IMR-90 (cell line): ENCODE data around the gene TNFRSF13B. TPM values are rescaled to one million over a fixed set of nuclear protein-coding genes. Genes with fewer than 3 reads are reported as not detected.

Experiments
- ATAC-seq: fragments of 200-7000 bp; cut with Tn5 transposase; 2 replicates; pipeline ENCODE4 v1.9.1; 2020; ENCODE audit warnings: low read depth, mild to moderate bottlenecking, moderate library complexity
- BruUV-seq: library from RNA; stranded (reverse); fragments of 400-500 nt; replicated peaks from 2 replicates; lab custom pipeline; 2021; lab: Mats Ljungman, UMichigan
- CTCF ChIA-PET: fragments of 300-600 bp; formaldehyde crosslinking; extraction: SDS; loops from one replicate; lab custom pipeline; 2021; ENCODE audit warnings: antibody characterized with exemption; lab: Yijun Ruan, JAX
- POLR2A ChIA-PET: fragments of 300-600 bp; sonication (Branson Sonifier 250); formaldehyde crosslinking; loops from one replicate; lab custom pipeline; 2022; ENCODE audit warnings: antibody characterized with exemption; ENCODE audit not compliant: unreplicated experiment; lab: Charles Lee
- DNase-seq: peaks from one replicate; pipeline ENCODE4 v3.0.0; 2013
- H2AFZ ChIP-seq: replicated peaks from 2 replicates; pipeline ENCODE3; 2013; ENCODE audit warnings: low read length, mild to moderate bottlenecking; ENCODE audit not compliant: poor library complexity
- H2AK5ac ChIP-seq: 2 replicates; pipeline ENCODE4 v1.6.1; 2013; ENCODE audit warnings: low read depth, low read length, inconsistent platforms
- H2AK9ac ChIP-seq: replicated peaks from 2 replicates; pipeline ENCODE3; 2013; ENCODE audit warnings: mild to moderate bottlenecking, low read depth, low read length, moderate library complexity; ENCODE audit not compliant: poor library complexity
- H2BK120ac ChIP-seq: 2 replicates; pipeline ENCODE4 v1.6.1; 2013; ENCODE audit warnings: low read depth, low read length, inconsistent platforms
- H2BK15ac ChIP-seq: 3 replicates; pipeline ENCODE4 v1.6.1; 2013; ENCODE audit warnings: low read depth, low read length, inconsistent platforms
- H2BK20ac ChIP-seq: 2 replicates; pipeline ENCODE4 v1.6.1; 2013; ENCODE audit warnings: low read depth, mild to moderate bottlenecking, inconsistent platforms, low read length, moderate library complexity
- H2BK5ac ChIP-seq: 2 replicates; pipeline ENCODE4 v1.6.1; 2013; ENCODE audit warnings: mild to moderate bottlenecking, low read depth, low read length, inconsistent platforms; ENCODE audit not compliant: poor library complexity, severe bottlenecking
- H3K14ac ChIP-seq: replicated peaks from 2 replicates; pipeline ENCODE4 v1.6.1; 2013; ENCODE audit warnings: low read depth, low read length, inconsistent platforms
- H3K18ac ChIP-seq: 2 replicates; pipeline ENCODE4 v1.6.1; 2013; ENCODE audit warnings: low read depth, low read length, control low read depth
- H3K23ac ChIP-seq: 2 replicates; pipeline ENCODE4 v1.6.1; 2013; ENCODE audit warnings: low read depth, low read length, inconsistent platforms
- H3K27ac ChIP-seq: 2 replicates; pipeline ENCODE4 v1.5.1; 2013; ENCODE audit warnings: mild to moderate bottlenecking, control low read depth, low read length; ENCODE audit not compliant: insufficient read depth
- H3K27me3 ChIP-seq: 2 replicates; pipeline ENCODE4 v1.6.1; 2013; ENCODE audit warnings: low read length; ENCODE audit not compliant: control insufficient read depth, insufficient read depth
- H3K36me3 ChIP-seq: 2 replicates; pipeline ENCODE4 v1.6.1; 2013; ENCODE audit warnings: low read length, mixed read lengths; ENCODE audit not compliant: control insufficient read depth, insufficient read depth
- H3K4ac ChIP-seq: 2 replicates; pipeline ENCODE4 v1.6.1; 2013; ENCODE audit warnings: low read depth, low read length, inconsistent platforms
- H3K4me1 ChIP-seq: 2 replicates; pipeline ENCODE4 v1.6.1; 2013; ENCODE audit warnings: low read length, mixed read lengths; ENCODE audit not compliant: control insufficient read depth, insufficient read depth
- H3K4me2 ChIP-seq: 2 replicates; pipeline ENCODE4 v1.6.1; 2013; ENCODE audit warnings: low read depth, mild to moderate bottlenecking, control low read depth, low read length, moderate library complexity
- H3K4me3 ChIP-seq: 2 replicates; pipeline ENCODE4 v1.5.1; 2013; ENCODE audit warnings: low read depth, mild to moderate bottlenecking, control low read depth, low read length, moderate library complexity; ENCODE audit not compliant: insufficient read depth
- H3K56ac ChIP-seq: 2 replicates; pipeline ENCODE4 v1.6.1; 2013; ENCODE audit warnings: low read length, inconsistent platforms; ENCODE audit not compliant: insufficient read depth; ENCODE audit errors: extremely low read depth
- H3K79me1 ChIP-seq, 2 experiments: 2 replicates each; pipeline ENCODE4 v1.6.1; 2013; ENCODE audit warnings: low read length in 2 of 2, inconsistent platforms in 1 of 2, low read depth in 1 of 2
- H3K9ac ChIP-seq: 2 replicates; pipeline ENCODE4 v1.6.1; 2013; ENCODE audit warnings: low read depth, low read length, control low read depth
- H3K9me1 ChIP-seq: 2 replicates; pipeline ENCODE4 v1.6.1; 2013; ENCODE audit warnings: low read length, inconsistent platforms; ENCODE audit not compliant: insufficient read depth
- H3K9me3 ChIP-seq: 2 replicates; pipeline ENCODE4 v1.6.1; 2013; ENCODE audit warnings: low read length; ENCODE audit not compliant: control insufficient read depth, insufficient read depth
- H4K20me1 ChIP-seq: 2 replicates; pipeline ENCODE4 v1.6.1; 2013; ENCODE audit warnings: low read length, inconsistent platforms; ENCODE audit not compliant: insufficient read depth
- H4K5ac ChIP-seq: 2 replicates; pipeline ENCODE4 v1.6.1; 2013; ENCODE audit warnings: mild to moderate bottlenecking, low read depth, low read length, control low read depth
- H4K8ac ChIP-seq, 2 experiments: 2 replicates each; pipeline ENCODE4 v1.6.1; 2013; ENCODE audit warnings: low read depth in 2 of 2, low read length in 2 of 2, control low read depth in 1 of 2, inconsistent platforms in 1 of 2
- H4K91ac ChIP-seq: 2 replicates; pipeline ENCODE4 v1.6.1; 2013; ENCODE audit warnings: low read depth, low read length, inconsistent platforms; ENCODE audit not compliant: insufficient read depth
- BHLHE40 ChIP-seq: fragments of 150-350 bp; IDR thresholded peaks from 2 replicates; pipeline ENCODE4 v1.6.1; 2016; ENCODE audit warnings: mild to moderate bottlenecking, low read depth, low read length
- CEBPB ChIP-seq: IDR thresholded peaks from 2 replicates; pipeline ENCODE4 v1.6.1; 2012; ENCODE audit warnings: low read depth, low read length, improper control_type of control experiment
- CHD1 ChIP-seq: IDR thresholded peaks from 2 replicates; pipeline ENCODE4 v1.6.1; 2012; ENCODE audit warnings: low read depth, low read length, improper control_type of control experiment
- FOS ChIP-seq: fragments of 150-350 bp; IDR thresholded peaks from 2 replicates; pipeline ENCODE4 v1.6.1; 2016; ENCODE audit warnings: low read depth, low read length
- MAFK ChIP-seq: IDR thresholded peaks from 2 replicates; pipeline ENCODE4 v1.6.1; 2012; ENCODE audit warnings: low read depth, low read length, improper control_type of control experiment
- MAZ ChIP-seq: IDR thresholded peaks from 2 replicates; pipeline ENCODE4 v1.6.1; 2012; ENCODE audit warnings: low read depth, mild to moderate bottlenecking, low read length, improper control_type of control experiment, moderate library complexity, borderline replicate concordance
- MXI1 ChIP-seq: IDR thresholded peaks from 2 replicates; pipeline ENCODE4 v1.6.1; 2012; ENCODE audit warnings: low read depth, mild to moderate bottlenecking, low read length, moderate library complexity, borderline replicate concordance
- NFE2L2 ChIP-seq: fragments of 150-350 bp; IDR thresholded peaks from 2 replicates; pipeline ENCODE4 v1.6.1; 2016; ENCODE audit warnings: low read depth, mild to moderate bottlenecking, low read length
- POLR2A ChIP-seq: IDR thresholded peaks from 2 replicates; pipeline ENCODE4 v1.6.1; 2012; ENCODE audit warnings: mild to moderate bottlenecking, low read depth, low read length
- RAD21 ChIP-seq: IDR thresholded peaks from 2 replicates; pipeline ENCODE4 v1.6.1; 2012; ENCODE audit warnings: low read length, improper control_type of control experiment
- RCOR1 ChIP-seq: IDR thresholded peaks from 2 replicates; pipeline ENCODE4 v1.6.1; 2012; ENCODE audit warnings: mild to moderate bottlenecking, low read length, improper control_type of control experiment; ENCODE audit not compliant: insufficient replicate concordance
- RFX5 ChIP-seq: IDR thresholded peaks from 2 replicates; pipeline ENCODE4 v1.8.0; 2012; ENCODE audit warnings: low read depth, mild to moderate bottlenecking, low read length, moderate library complexity
- SMC3 ChIP-seq: fragments of 150-350 bp; IDR thresholded peaks from 2 replicates; pipeline ENCODE4 v1.6.1; 2016; ENCODE audit warnings: low read depth, mild to moderate bottlenecking, antibody characterized with exemption, low read length, moderate library complexity
- WGBS, 2 experiments: methylation state at CpG; one replicate each; pipeline versions ENCODE4 v1.1.5 to v1.1.7; 2013; ENCODE audit warnings: missing lambda C conversion rate in 2 of 2; ENCODE audit not compliant: insufficient read length in 1 of 2; ENCODE audit errors: extremely low coverage in 2 of 2; 5-methylcytosine and 5-hydroxymethylcytosine counted together
- dilution Hi-C: fragments of 300-500 bp; cut with HindIII; formaldehyde crosslinking; loops from one replicate; pipeline ENCODE4 v1.14.3; 2018; ENCODE audit warnings: low sequenced_read_pairs; ENCODE audit not compliant: unreplicated experiment
- in situ Hi-C: fragments of 300-500 bp; cut with MboI; formaldehyde crosslinking; loops from 3 replicates; pipeline ENCODE4 v1.14.3; 2019; ENCODE audit warnings: low sequenced_read_pairs, inconsistent platforms, mixed read lengths
- intact Hi-C: fragments of 100-400 bp; cut with micrococcal nuclease; formaldehyde crosslinking; loops from 2 replicates; pipeline ENCODE4 v1.10.0; 2022
- polyA plus RNA-seq, 3 experiments: library from polyadenylated mRNA; depleted of rRNA; stranded (reverse); fragments of >200 nt; gene quantifications; 2 replicates each; pipeline ENCODE4 v1.2.3, GENCODE V29; 2012; ENCODE audit warnings: low replicate concordance in 1 of 3
- total RNA-seq: library from RNA; depleted of rRNA; stranded (reverse); fragments of >200 nt; gene quantifications from 2 replicates; pipeline ENCODE4 v1.2.3, GENCODE V29; 2012
- TF ChIP-seq, protein P1 (sequence below): fragments of 150-350 bp; IDR thresholded peaks from 2 replicates; pipeline ENCODE4 v1.6.1; 2016; ENCODE audit warnings: low read depth, mild to moderate bottlenecking, low read length, moderate library complexity, borderline replicate concordance
- TF ChIP-seq, protein P2 (sequence below): fragments of 150-350 bp; IDR thresholded peaks from 2 replicates; pipeline ENCODE4 v1.6.1; 2017; ENCODE audit warnings: mild to moderate bottlenecking, antibody characterized with exemption, low read length, low read depth
- TF ChIP-seq, protein P3 (sequence below): conservative IDR thresholded peaks from 2 replicates; pipeline ENCODE4 v1.5.1; 2012; ENCODE audit warnings: mild to moderate bottlenecking, low read depth, low read length, improper control_type of control experiment

The TNFRSF13B gene
- total and polyA plus RNA-seq, 2 of the 4 experiments (the other 2 are of a cell fraction): not detected

GRCh38 chr17:16962804-16963203, 9.1 kb downstream of the TNFRSF13B start:
- CTCF ChIA-PET: interaction anchor here (0.5 kb wide), 1 partner anchor 73 kb away, joined by 3 read pairs; no protein-coding TSS in a partner anchor
- Histone ChIP-seq H3K4me1 (no peaks in the 10 kb centered on the region), H3K4ac (no peak overlapping the region), H3K4me2 (no peak overlapping the region), H4K20me1 (no peaks in the 10 kb centered on the region), H3K79me1 (no peaks in the 10 kb centered on the region), H3K18ac (no peak overlapping the region), H2AFZ (no peak overlapping the region), H4K5ac (no peak overlapping the region), H3K4me3 (no peak overlapping the region), H3K27ac (no peak overlapping the region), H3K9ac (no peak overlapping the region), H3K23ac (no peak overlapping the region), H3K9me1 (no peaks in the 10 kb centered on the region), H3K56ac (no peak overlapping the region), H3K14ac (no peak overlapping the region), H2BK15ac (no peak overlapping the region), H2AK5ac (no peak overlapping the region), H2BK20ac (no peak overlapping the region), H3K36me3 (no peaks in the 10 kb centered on the region), H2BK5ac (no peak overlapping the region), H2BK120ac (no peak overlapping the region), H3K27me3 (peaks cover 12% of the 10 kb centered on the region), H2AK9ac (no peak overlapping the region), H4K91ac (no peak overlapping the region), H3K9me3 (peaks cover 2% of the 10 kb centered on the region; the same call in 1 of the 2 replicates), H4K8ac (no peak overlapping the region)
- 40% methylated on average over 2 of the region's 7 CpGs; no CpG with 5 or more reads in 1 of the 2 experiments for WGBS, 2 experiments
- POLR2A ChIA-PET: no interaction called here
- TF ChIP-seq BHLHE40: no peak
- no peak for TF ChIP-seq NFE2L2
- TF ChIP-seq, protein P1, sequence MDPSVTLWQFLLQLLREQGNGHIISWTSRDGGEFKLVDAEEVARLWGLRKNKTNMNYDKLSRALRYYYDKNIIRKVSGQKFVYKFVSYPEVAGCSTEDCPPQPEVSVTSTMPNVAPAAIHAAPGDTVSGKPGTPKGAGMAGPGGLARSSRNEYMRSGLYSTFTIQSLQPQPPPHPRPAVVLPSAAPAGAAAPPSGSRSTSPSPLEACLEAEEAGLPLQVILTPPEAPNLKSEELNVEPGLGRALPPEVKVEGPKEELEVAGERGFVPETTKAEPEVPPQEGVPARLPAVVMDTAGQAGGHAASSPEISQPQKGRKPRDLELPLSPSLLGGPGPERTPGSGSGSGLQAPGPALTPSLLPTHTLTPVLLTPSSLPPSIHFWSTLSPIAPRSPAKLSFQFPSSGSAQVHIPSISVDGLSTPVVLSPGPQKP: no peak
- TF ChIP-seq FOS: no peak
- TF ChIP-seq, protein P2, sequence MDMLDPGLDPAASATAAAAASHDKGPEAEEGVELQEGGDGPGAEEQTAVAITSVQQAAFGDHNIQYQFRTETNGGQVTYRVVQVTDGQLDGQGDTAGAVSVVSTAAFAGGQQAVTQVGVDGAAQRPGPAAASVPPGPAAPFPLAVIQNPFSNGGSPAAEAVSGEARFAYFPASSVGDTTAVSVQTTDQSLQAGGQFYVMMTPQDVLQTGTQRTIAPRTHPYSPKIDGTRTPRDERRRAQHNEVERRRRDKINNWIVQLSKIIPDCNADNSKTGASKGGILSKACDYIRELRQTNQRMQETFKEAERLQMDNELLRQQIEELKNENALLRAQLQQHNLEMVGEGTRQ: no peak
- no peak for TF ChIP-seq SMC3
- no peak for TF ChIP-seq CEBPB
- TF ChIP-seq, protein P3, sequence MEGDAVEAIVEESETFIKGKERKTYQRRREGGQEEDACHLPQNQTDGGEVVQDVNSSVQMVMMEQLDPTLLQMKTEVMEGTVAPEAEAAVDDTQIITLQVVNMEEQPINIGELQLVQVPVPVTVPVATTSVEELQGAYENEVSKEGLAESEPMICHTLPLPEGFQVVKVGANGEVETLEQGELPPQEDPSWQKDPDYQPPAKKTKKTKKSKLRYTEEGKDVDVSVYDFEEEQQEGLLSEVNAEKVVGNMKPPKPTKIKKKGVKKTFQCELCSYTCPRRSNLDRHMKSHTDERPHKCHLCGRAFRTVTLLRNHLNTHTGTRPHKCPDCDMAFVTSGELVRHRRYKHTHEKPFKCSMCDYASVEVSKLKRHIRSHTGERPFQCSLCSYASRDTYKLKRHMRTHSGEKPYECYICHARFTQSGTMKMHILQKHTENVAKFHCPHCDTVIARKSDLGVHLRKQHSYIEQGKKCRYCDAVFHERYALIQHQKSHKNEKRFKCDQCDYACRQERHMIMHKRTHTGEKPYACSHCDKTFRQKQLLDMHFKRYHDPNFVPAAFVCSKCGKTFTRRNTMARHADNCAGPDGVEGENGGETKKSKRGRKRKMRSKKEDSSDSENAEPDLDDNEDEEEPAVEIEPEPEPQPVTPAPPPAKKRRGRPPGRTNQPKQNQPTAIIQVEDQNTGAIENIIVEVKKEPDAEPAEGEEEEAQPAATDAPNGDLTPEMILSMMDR: no peak
- TF ChIP-seq CHD1: no peak
- TF ChIP-seq RFX5: no peak
- no peak for TF ChIP-seq MAZ
- TF ChIP-seq RAD21: no peak
- no peak for TF ChIP-seq RCOR1
- TF ChIP-seq POLR2A: no peak
- TF ChIP-seq MXI1: no peak
- no peak for TF ChIP-seq MAFK
- dilution Hi-C loops: no loop called here
- no TSS peak for BruUV-seq
- DNase-seq (no peak), ATAC-seq (no peak)
- in situ Hi-C loops: no loop called here
- intact Hi-C loops: no loop called here
